GM12891 (cell line): ENCODE measurements around the gene PCDH15.

Experiments
- POLR2A ChIP-seq: IDR thresholded peaks from 2 replicates; pipeline ENCODE4 v1.6.1; 2011; ENCODE audit warnings: low read depth, low read length, control low read depth
- POLR2AphosphoS5 ChIP-seq: IDR thresholded peaks from 2 replicates; pipeline ENCODE4 v1.6.1; 2011; ENCODE audit warnings: low read depth, low read length, control low read depth

DNA sequence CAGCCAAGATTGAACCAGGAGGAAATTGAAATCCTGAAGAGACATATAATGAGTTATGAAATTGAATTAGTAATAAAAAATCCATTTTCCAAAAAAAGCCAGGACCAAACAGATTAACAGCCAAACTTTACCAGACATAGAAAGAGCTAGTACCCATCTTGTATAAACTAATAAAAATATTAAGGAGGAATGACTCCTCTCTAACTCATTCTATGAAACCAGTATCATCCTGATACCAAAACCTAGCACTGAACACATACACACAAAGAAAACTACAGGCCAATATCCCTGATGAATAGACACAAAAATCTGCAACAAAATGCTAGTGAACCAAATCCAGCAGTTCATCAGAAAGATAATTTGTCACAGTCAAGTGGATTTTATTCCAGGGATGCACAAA is 140.6 kb downstream of the PCDH15 start:
- TF ChIP-seq POLR2A (no peak), POLR2AphosphoS5 (no peak)
